ENCODE measurements around the gene GNS.

- TF ChIP-seq CTCF (IDR thresholded peaks at IDR 0.05) (no peak), POLR2A (IDR thresholded peaks at IDR 0.05) (no peak)
Observed at GRCh38 chr12:64666054-64666914, 92.9 kb downstream of the GNS start.

Data from esophagus squamous epithelium (tissue), 4 donors.